ENCODE results near the gene NEAT1. TPM values are rescaled to one million over a fixed set of nuclear protein-coding genes. Genes with fewer than 3 reads are reported as not detected.

NEAT1 gene
- total and polyA plus RNA-seq, 9 of the 15 experiments (the other 6 are each of a cell fraction or from before 2014, with no cell fraction given): 20.1 to 389 (median 62.8) TPM

GRCh38 chr11:65418681-65419459 is 3.7 kb upstream of the NEAT1 start (continued):
- TF ChIP-seq RERE (CRISPR knock-in tag; IDR thresholded peaks at IDR 0.05; ENCODE audit: borderline replicate concordance) (no peak), CHAMP1 (IDR thresholded peaks at IDR 0.05) (no peak), EP300 (IDR thresholded peaks at IDR 0.05; ENCODE audit: low read length) (peak; percentile 70), NBN (IDR thresholded peaks at IDR 0.05; ENCODE audit: low read depth) (peak; percentile 93), FOXP4 (CRISPR knock-in tag; IDR thresholded peaks at IDR 0.05; ENCODE audit: borderline replicate concordance) (peak; percentile 62; the same call in 1 of the 2 replicates), TAF9B (IDR thresholded peaks at IDR 0.05; ENCODE audit: partially characterized antibody) (no peak), NR4A1 (CRISPR knock-in tag; IDR thresholded peaks at IDR 0.05) (no peak; the same call in 1 of the 2 replicates), NR4A1 (tag; IDR thresholded peaks at IDR 0.05) (peak; percentile 60; the same call in 1 of the 2 replicates), ARID4B (CRISPR knock-in tag; IDR thresholded peaks at IDR 0.05) (peak; percentile 52; the same call in 1 of the 2 replicates), RBM34 (IDR thresholded peaks at IDR 0.05; ENCODE audit: borderline replicate concordance, insufficient read depth, low read length) (no peak)

All from K562 (cell line).